C4-2B (cell line): ENCODE measurements around the gene KRT33A.

Source experiments
- H3K27ac ChIP-seq: fragments of 450-650 bp; 2 replicates; pipeline ENCODE4 v1.5.1; 2017
- CTCF ChIP-seq: fragments of 450-650 bp; conservative IDR thresholded peaks from 2 replicates; pipeline ENCODE4 v1.5.1; 2017; ENCODE audit warnings: mild to moderate bottlenecking
- ZFX ChIP-seq: fragments of 450-650 bp; IDR thresholded peaks from 2 replicates; pipeline ENCODE4 v1.6.1; 2017

The KRT33A gene

GRCh38 chr17:41307647-41308046, 43.0 kb downstream of the KRT33A start:
- TF ChIP-seq CTCF (no peak), ZFX (no peak)
- no peak overlapping the region for H3K27ac ChIP-seq

- H3K27ac ChIP-seq: no peak overlapping the region
- TF ChIP-seq CTCF: no peak
- no peak for TF ChIP-seq ZFX
Observed at GRCh38 chr17:41304091-41304490, 46.5 kb downstream of the KRT33A start.

GRCh38 chr17:41302981-41303380, 47.6 kb downstream of the KRT33A start:
- H3K27ac ChIP-seq: no peak overlapping the region
- no peak for TF ChIP-seq ZFX
- TF ChIP-seq CTCF: no peak

- no peak within 1 kb of the TSS for H3K27ac ChIP-seq
- no peak for TF ChIP-seq ZFX
- no peak for TF ChIP-seq CTCF
Observed at GRCh38 chr17:41301916-41302901, 48.4 kb downstream of the KRT33A start, which contains the start of gene KRTAP29-1. Gene KRTAP29-1, minus strand, starts transcription at chr17:41302851. Its CDS starts 0 bp downstream, at chr17:41302851.

- H3K27ac ChIP-seq: no peak overlapping the region
- TF ChIP-seq ZFX (no peak), CTCF (no peak)
Observed at GRCh38 chr17:41301204-41301790, 49.3 kb downstream of the KRT33A start.

GRCh38 chr17:41298458-41299135, 52.0 kb downstream of the KRT33A start:
- no peak overlapping the region for H3K27ac ChIP-seq
- TF ChIP-seq ZFX (no peak), CTCF (no peak)
